Ectodermal cell (in vitro differentiated cells): ENCODE results near the gene MARF1.
A peak's percentile ranks its signal among the peaks of the same experiment; 100 is the strongest.
"Not testable (repeated sequence)": the region's sequence is repeated elsewhere in the genome, so short reads cannot be mapped to it uniquely, and the experiment has no call there.

ENCODE experiments used
- H3K27ac ChIP-seq: 2 replicates; pipeline ENCODE4 v1.7.0; 2013; ENCODE audit warnings: mild to moderate bottlenecking, low read depth, low read length; ENCODE audit not compliant: insufficient read depth, poor library complexity, severe bottlenecking
- H3K27me3 ChIP-seq: 2 replicates; pipeline ENCODE4 v1.7.0; 2013; ENCODE audit warnings: mild to moderate bottlenecking, low read length; ENCODE audit not compliant: insufficient read depth, control insufficient read depth, poor library complexity, severe bottlenecking
- H3K36me3 ChIP-seq: one replicate; pipeline ENCODE4 v1.7.0; 2013; ENCODE audit warnings: low read length; ENCODE audit not compliant: control insufficient read depth, insufficient read depth
- H3K4me1 ChIP-seq: one replicate; pipeline ENCODE4 v1.7.0; 2013; ENCODE audit warnings: low read length; ENCODE audit not compliant: control insufficient read depth, insufficient read depth
- H3K4me3 ChIP-seq: 2 replicates; pipeline ENCODE4 v1.7.0; 2013; ENCODE audit warnings: low read depth, low read length, control low read depth; ENCODE audit not compliant: insufficient read depth
- H3K9me3 ChIP-seq: 2 replicates; pipeline ENCODE4 v1.7.0; 2013; ENCODE audit warnings: mild to moderate bottlenecking, low read length, moderate library complexity; ENCODE audit not compliant: control insufficient read depth
- WGBS, 2 experiments: methylation state at CpG; one replicate each; pipeline ENCODE4 v1.1.7; 2013; ENCODE audit warnings: missing lambda C conversion rate in 2 of 2; 5-methylcytosine and 5-hydroxymethylcytosine counted together

The MARF1 gene

DNA sequence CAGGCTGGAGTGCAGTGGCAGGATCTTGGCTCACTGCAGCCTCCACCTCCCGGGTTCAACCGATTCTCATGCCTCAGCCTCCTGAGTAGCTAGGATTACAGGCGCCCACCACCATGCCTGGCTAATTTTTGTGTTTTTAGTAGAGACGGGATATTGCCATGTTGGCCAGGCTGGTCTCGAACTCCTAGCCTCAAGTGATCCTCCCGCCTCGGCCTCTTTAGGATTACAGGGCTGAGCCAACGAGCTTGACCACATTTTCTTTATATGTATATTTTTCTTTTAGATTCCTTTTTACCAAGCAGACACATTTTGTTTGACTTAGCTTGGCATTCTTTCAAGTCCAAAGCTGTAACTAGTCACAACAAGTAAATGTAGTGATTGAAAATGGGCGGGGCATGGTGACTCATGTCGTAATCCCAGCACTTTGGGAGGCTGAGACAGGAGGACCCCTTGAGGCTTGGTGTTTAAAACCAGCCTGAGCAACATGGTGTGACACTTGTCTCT, 2.1 kb upstream of the MARF1 start:
- not testable (repeated sequence) for H3K27me3 ChIP-seq, H3K4me1 ChIP-seq, H3K4me3 ChIP-seq, H3K27ac ChIP-seq, H3K36me3 ChIP-seq, H3K9me3 ChIP-seq
- 87 to 95% methylated on average over 10 of the region's 10 CpGs for WGBS, 2 experiments

DNA sequence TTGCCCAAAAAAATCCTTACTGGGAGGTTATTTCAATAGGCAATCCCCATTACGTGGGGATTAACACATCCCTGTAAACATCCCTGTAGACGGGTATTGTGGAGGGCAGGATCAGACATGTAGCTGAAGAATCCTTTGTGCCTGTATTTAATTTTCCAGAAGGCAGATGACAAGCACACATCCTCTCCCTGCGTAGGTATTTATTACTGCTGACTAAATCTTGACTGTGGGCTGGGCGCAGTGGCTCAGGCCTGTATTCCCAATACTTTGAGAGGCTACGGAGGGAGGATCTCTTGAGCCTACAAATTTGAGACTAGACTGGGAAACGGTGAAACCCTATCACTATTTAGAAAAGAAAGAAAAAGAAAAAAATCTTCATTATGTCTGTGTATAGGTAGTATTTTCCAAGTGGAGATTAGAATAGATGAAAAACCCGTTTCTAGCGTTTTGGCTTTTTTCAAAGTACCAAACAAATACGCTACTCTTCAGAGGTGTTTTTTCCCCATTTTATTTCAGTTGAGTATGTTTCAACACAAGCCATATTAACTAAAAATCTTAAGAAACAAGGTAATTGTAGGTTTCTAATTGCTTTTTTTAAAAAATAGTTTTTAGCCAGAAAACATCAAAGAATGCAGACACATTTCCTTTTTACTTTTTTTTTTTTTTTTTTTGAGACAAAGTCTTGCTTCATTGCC, 1.5 kb upstream of the MARF1 start:
- 84 to 87% methylated on average over 5 to 9 of the region's 9 CpGs for WGBS, 2 experiments
- no peaks in the 10 kb centered on the region for H3K9me3 ChIP-seq
- H3K27ac ChIP-seq = no peak overlapping the region
- H3K4me3 ChIP-seq = no peak overlapping the region
- H3K27me3 ChIP-seq = peaks cover 4% of the 10 kb centered on the region
- H3K4me1 ChIP-seq = no peaks in the 10 kb centered on the region
- no peaks in the 10 kb centered on the region for H3K36me3 ChIP-seq

DNA sequence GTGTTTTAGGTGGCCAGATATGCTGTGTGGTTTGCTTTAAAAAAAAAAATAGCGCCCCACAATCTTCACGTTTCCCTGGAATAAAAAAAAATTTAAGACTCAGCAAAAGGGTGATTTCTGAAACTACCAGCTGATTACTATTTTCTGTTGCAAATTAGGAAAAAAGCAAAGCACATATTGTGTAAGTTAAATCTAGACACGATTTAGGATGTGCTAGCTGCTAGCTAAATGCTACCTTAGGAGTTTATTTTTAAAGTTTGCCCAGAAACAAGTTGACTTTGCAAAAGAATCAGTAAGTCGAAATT, 944 bp upstream of the MARF1 start:
- H3K27me3 ChIP-seq = no peaks in the 10 kb centered on the region
- 64 to 75% methylated on average over 4 of the region's 4 CpGs for WGBS, 2 experiments
- no peaks in the 10 kb centered on the region for H3K9me3 ChIP-seq
- peak overlapping the region; percentile 56 for H3K4me3 ChIP-seq
- no peak overlapping the region for H3K27ac ChIP-seq
- H3K4me1 ChIP-seq = no peaks in the 10 kb centered on the region
- H3K36me3 ChIP-seq = peaks cover 2% of the 10 kb centered on the region

DNA sequence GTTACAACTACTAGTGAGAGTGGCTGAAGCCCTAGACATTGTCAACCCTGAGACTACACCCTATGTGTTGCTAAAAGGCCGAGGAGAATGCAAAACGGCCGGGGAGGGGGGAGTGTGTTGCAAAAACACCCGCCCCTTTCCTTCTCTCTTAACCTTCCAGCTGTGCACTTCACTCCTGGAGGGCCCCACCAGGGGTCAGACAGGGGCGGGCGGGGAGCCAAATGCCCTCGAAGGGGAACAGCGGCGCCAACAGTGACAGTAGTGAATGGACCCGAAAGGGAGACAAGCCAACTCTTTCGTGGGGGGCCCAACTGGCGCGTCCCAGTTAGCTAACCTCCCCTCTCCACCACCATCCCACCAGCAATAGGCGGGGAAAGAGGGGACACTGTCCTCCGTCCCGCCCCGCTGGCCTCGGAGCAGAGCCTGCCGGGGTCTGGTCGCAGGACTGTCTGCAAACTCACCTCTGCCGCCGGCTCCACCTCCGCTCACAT, 352 bp downstream of the MARF1 start:
- H3K9me3 ChIP-seq = no peaks in the 10 kb centered on the region
- peak overlapping the region; percentile 94 for H3K27ac ChIP-seq
- H3K27me3 ChIP-seq = no peaks in the 10 kb centered on the region
- no peaks in the 10 kb centered on the region for H3K4me1 ChIP-seq
- peak overlapping the region; percentile 56 for H3K4me3 ChIP-seq
- WGBS, 2 experiments = 0% methylated on average over 23 of the region's 23 CpGs
- H3K36me3 ChIP-seq = peaks cover 11% of the 10 kb centered on the region

DNA sequence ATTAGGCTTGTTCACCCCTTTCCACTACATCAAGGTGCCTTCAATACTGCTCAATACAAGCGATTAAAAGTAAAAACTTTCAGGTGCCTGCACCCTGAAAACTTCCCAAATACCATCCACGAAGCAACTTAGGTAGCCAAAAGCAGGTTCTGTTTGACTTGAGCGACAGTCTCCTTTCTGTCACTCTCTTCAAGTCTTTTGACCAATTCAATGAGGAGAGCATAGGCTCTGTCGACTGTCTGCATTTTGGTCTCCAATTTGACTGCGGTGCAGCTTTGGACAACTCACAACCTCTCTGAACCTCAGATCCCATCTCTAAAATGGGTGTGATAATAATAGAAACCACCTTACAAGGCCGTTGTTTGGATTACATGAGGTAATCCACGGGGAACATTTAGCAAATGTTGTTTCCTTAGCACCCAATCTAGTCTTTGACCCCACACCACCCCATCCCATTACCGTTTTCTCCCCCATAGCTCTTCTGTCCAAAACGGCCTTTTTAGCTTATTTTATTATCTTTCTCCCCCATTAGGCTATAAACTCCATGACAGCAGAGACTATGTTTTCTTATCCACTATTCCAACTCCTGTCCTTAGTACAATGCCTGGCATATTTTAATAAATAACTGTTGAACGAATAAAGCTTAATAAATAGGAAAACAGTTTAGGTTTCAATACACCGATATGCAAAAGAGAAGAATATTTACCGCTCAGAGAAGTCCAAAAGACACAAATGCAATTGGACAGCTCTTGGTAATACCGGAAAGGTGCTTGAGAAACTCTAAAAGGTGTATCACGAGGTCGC, 999 bp downstream of the MARF1 start:
- H3K36me3 ChIP-seq = peaks cover 18% of the 10 kb centered on the region
- H3K9me3 ChIP-seq = no peaks in the 10 kb centered on the region
- no peaks in the 10 kb centered on the region for H3K4me1 ChIP-seq
- no peaks in the 10 kb centered on the region for H3K27me3 ChIP-seq
- H3K27ac ChIP-seq = peak overlapping the region; percentile 94
- WGBS, 2 experiments = 38 to 40% methylated on average over 15 of the region's 15 CpGs
- peak overlapping the region; percentile 56 for H3K4me3 ChIP-seq

DNA sequence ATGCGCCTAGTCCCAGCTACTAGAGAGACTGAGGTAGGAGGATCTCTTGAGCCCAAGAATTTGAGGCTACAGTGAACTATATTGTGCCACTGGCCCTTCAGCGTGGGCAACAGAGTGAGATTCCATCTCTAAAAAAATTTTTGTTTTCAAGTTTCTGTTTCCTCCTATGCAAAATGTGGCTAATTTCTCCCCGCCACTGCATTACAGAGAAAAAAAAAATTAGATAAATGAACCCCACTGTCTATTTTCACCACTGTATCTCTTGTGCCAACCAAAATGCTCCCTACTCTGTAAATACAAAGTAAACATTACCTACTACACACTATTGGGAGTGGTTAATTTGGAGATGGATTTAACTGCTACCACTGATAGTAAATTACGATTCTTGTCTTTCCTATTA, 2.0 kb downstream of the MARF1 start:
- H3K4me3 ChIP-seq = no peak overlapping the region
- peaks cover 20% of the 10 kb centered on the region for H3K36me3 ChIP-seq
- 94 to 95% methylated on average over 4 of the region's 4 CpGs for WGBS, 2 experiments
- H3K9me3 ChIP-seq = no peaks in the 10 kb centered on the region
- H3K27ac ChIP-seq = no peak overlapping the region
- H3K4me1 ChIP-seq = no peaks in the 10 kb centered on the region
- no peaks in the 10 kb centered on the region for H3K27me3 ChIP-seq

DNA sequence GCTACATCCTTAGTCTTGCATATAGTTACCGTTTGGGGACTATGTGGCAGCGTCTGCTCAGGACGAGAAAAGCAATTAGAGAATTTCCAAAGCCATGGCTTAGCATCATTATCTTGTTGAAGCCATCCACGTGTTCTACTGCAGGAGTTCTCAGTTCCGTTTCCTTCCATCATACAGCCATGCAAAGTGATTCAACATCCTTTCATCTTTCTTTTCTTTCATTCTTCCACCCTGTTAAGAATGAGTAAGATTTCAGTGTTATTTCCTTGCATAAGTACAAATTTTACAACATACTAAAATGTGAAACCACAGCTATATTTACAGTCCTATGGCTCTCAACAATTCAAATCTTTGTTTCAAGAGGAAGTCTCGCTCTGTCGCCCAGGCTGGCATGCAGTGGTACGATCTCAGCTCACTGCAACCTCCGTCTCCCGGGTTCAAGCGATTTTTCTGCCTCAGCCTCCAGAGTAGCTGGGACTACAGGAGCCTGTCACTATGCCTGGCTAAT, 3.8 kb downstream of the MARF1 start:
- no peaks in the 10 kb centered on the region for H3K27me3 ChIP-seq
- peaks cover 37% of the 10 kb centered on the region for H3K36me3 ChIP-seq
- no peak overlapping the region for H3K27ac ChIP-seq
- no peak overlapping the region for H3K4me3 ChIP-seq
- 96 to 98% methylated on average over 11 of the region's 11 CpGs for WGBS, 2 experiments
- H3K9me3 ChIP-seq = no peaks in the 10 kb centered on the region
- H3K4me1 ChIP-seq = no peaks in the 10 kb centered on the region

DNA sequence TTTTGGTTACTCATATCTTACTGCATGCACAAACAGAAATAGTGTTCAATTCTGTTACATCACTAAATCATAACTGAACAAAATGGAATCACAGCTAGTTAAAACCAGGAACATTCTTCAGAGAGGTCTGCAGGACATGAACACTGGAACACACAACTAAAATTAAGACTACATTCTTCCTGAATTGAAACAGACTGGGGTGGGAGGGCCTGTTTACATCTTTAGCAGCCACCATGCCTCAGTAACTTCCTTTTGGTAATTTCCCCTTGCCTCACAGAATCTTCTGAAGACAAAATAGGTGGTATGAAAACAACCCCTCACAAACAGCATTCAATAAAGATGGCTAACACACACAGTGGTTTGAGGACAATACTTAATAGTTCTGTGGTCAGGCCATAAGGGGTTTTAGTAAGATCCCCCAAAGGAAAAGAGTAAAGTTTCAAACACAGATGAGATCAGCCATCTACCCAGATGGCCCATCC, 6.5 kb downstream of the MARF1 start:
- Histone ChIP-seq H3K27ac (no peak overlapping the region), H3K36me3 (peaks cover 49% of the 10 kb centered on the region), H3K4me1 (no peaks in the 10 kb centered on the region), H3K27me3 (no peaks in the 10 kb centered on the region), H3K4me3 (no peak overlapping the region), H3K9me3 (no peaks in the 10 kb centered on the region)

DNA sequence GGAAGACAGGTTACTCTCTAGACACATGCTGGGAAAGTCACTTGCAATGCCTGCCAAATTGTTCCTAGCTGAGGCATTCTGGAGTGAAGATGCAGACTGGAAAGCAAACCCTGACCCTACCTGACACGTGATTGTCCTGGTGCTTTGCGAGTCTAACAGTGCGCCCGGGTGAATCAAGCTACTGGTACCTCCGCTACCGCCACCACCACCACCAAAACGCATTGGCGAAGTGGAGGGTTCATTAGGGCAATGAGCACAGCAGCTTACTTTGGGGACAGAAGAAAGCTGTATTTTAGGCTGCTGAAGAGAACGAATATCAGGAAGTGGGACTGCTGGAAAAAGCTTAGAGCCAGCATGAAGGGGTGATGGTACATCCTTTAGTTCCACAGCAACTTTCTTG, 7.0 kb downstream of the MARF1 start:
- no peak overlapping the region for H3K27ac ChIP-seq
- no peaks in the 10 kb centered on the region for H3K27me3 ChIP-seq
- H3K36me3 ChIP-seq = peaks cover 53% of the 10 kb centered on the region
- H3K4me3 ChIP-seq = no peak overlapping the region
- no peaks in the 10 kb centered on the region for H3K4me1 ChIP-seq
- no peaks in the 10 kb centered on the region for H3K9me3 ChIP-seq
- 95 to 96% methylated on average over 9 of the region's 9 CpGs for WGBS, 2 experiments

DNA sequence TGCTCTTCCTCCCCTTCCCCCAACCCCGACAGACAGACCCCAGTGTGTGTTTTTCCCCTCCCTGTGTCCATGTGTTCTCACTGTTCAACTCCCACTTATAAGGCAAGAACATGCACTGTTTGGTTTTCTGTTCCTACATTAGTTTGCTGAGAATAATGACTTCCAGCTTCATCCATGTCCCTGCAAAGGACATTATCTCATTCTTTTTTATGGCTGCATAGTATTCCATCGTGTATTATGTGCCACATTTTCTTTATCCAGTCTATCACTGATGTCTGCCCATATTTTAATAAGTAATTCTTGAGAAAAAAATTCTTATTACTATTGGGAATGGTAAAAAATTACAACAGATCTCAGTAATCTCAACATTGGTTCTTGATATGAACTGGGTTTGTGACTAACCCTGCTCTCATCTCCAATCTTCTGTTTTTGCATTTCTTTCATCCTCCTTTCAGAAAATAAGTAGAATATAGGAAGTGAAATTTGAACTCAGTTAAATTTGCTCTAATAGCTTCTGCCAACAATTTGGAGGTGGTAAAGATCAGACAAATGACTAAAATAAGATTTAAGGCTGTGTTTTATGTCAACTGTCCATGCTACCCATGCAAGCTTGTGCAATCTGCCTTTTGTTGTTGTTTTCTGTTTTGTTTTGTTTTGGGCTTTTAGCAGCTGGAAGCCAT, 11.1 kb downstream of the MARF1 start:
- Histone ChIP-seq H3K4me3 (no peak overlapping the region), H3K4me1 (no peaks in the 10 kb centered on the region), H3K9me3 (no peaks in the 10 kb centered on the region), H3K27me3 (no peaks in the 10 kb centered on the region), H3K36me3 (peaks cover 42% of the 10 kb centered on the region), H3K27ac (no peak overlapping the region)
- WGBS, 2 experiments = 89 to 98% methylated on average over 2 of the region's 2 CpGs
